Left renal pelvis (tissue), 4 donors: ENCODE measurements around the gene SAP30L. TPM values are rescaled to one million over a fixed set of nuclear protein-coding genes. Genes with fewer than 3 reads are reported as not detected.

ENCODE experiments used
- DNase-seq, 4 donors: peaks; one replicate each; pipeline ENCODE4 v3.0.0-alpha.2; 2013; ENCODE audit warnings: low read depth in 4 of 4, low spot score in 3 of 4
- polyA plus RNA-seq, 4 donors: library from polyadenylated mRNA; unstranded; fragments of 120-200 nt; gene quantifications; one replicate each; pipeline ENCODE4 v1.2.1, GENCODE V29; 2013; ENCODE audit not compliant: insufficient read length in 4 of 4

SAP30L gene, protein sequence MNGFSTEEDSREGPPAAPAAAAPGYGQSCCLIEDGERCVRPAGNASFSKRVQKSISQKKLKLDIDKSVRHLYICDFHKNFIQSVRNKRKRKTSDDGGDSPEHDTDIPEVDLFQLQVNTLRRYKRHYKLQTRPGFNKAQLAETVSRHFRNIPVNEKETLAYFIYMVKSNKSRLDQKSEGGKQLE
- polyA plus RNA-seq, result 10 to 100 TPM; 46.0 to 57.4 (median 53.2) TPM

DNA sequence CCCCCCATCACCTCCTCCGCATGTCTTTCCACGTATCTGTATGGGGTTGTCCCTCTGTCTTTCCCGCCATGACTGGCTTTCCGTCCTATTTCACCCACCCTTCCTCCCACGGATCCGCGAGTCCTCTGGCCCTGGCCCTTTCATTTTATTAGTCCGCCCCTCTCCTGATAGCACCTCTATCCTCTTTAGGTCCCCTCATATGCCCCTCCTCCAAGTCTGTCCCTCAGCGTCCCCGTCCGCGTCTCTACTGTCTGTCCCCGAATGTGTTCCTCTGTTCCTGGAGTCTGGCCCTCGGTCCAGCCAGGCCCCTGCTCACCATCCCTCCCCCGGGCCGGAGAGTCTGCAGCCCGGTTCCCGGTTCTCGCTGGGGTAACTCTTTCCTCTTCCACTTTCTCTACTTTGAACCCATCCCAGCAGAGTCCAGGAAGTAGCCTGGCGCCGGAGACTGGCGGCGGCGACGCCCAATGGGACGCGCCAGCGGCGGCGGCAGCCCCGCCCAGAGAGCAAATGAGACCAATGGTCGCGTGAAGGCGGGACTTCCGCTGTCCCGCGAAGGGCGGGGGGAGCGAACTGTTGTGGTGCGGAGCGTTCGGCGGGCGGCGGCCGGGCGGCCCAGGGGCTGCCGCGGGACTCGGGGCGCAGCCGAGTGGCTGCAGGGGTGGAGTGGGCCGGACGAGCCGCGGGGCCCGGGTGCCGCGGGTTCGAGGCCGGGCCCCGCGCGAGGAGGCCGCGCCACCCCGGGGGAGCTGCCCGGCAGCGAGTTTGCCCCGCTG lies at the start of gene SAP30L:
SAP30L (plus strand) TSS at position 576 of the 773 bp plus-strand sequence. CDS start 608 bp downstream, outside the sequence.
- DNase-seq, result peak; percentile 83 to 87 (median 85)

DNA sequence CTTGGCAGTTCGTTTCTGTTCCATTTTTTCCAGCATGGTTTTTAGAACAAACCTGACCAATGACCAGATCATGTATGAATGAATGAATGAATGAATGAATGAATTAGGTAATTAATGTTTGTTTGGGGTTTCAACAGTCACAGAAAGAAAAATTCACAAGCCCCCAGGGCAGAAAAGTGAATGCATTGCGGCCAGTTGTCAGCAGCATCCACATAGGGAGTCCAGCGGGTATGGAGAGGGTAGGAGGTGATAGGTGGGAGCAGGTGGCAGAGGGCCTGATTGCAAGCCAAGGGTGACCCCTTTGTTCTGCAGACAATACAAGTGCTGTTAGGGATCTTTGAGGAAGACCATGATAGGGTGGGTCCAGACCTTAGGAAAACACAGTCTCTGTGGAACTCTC lies 49.7 kb upstream of the SAP30L start:
- no peak for DNase-seq

DNA sequence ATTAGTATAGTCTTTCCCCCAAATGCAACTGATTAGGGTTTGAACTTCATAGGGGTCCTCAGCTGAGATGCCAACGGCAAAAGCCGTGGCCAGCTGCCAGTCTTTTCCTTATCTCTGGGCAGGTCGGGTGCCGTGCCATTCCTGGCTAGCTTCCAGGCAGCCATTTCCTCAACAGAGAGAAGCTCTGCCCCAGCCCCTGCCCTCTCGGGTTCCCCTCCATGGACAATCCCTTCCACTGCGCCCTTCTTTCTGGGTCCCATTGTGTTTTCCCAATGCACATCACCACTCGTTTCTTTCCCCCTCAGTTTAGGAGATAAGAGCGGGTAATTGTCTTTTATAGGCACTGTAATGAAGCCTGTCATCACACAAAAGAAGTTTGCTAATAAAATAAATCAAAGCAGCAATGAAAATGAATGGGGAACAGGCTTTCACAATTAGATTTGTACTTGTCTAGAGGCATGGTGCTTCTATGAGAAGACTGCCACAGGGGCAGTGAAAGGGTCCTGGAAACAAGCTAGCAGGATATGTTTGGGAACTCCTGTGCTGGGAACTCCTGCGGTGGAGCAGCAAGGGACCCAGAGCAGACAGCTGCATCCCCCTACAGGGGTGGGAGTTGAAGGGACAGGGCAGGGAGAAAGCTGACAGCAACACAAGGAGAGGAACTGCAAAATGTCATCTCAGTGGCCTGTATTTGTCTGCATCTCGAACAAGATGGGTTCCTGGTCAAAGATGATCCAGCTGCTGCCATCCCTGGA lies 48.0 kb upstream of the SAP30L start:
- no peak for DNase-seq

DNA sequence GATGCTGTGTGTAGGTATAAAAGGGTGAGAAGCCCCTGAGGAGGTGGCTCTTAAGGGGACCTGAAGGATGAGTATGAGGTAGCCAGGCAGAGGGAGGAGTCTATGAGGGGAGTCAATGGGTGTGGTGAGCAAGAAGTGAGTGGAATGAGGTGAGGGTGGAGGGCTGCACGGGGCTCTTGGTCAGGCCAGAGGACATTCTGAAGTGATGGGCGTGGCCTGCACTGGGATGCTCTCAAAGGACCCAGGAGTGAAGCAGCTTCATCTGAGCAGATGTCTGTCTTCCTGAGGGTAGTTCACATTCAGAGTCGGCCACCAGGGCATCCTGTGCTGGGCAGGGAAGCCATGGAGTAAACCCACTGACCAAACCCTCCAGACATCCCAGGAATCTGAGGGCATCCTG lies 45.1 kb upstream of the SAP30L start:
- no peak for DNase-seq

DNA sequence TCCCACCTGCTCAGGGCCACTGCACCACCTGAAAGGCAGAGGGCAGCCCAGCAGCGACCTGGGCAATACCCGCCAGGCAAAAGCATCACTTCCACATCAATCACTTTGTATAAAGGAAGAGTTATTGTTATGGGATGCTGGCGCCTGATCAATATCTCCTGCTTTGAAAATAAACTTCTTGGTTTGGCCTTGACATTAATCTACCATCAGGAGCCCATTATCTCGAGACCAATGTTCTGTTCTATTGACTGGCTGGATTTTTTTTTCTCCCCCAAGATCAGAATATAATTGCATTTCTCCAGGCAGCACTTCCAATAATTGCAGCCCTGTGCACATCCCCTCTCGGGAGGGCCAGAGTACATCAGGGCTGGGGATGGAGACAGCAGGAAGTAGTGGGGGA lies 44.4 kb upstream of the SAP30L start:
- no peak for DNase-seq

DNA sequence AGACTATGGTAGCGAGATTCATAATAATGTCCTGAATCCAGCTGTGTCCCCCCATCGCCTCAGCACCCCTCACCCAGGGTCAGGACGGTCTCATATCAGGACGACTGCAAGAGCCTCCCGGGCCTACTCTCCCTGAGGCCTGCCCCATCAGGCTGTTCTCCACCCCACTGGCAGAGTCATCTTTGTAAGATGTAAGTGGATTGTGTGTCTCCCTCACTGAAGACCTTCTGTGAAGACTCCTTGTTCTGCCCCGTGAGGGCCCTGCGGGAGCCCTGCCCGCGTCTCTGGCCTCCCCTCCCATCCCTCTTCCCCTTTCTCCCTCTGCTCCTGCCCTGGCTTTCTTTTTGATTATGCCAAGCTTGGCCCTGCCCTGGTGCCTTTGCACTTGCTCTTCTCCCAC lies 43.9 kb upstream of the SAP30L start:
- DNase-seq, result no peak

DNA sequence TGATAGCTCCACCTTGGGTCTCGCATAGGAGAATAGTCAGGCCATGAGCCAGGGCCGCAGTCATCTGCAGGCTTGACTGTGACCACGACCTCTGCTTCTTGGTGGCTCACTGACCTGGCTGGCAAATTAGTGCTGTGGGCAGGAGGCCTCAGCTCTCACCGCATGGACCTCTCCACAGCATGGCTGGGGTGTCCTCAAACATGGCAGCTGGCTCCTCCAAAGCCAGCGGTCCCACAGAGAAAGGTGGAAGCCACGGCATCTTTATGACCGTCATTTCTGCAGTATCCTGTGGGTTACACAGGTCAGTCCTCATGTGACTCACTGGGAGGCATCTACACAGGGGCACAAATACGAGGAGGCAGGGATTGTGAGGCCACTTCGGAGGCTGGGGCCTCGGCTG lies 43.2 kb upstream of the SAP30L start:
- DNase-seq, result no peak

DNA sequence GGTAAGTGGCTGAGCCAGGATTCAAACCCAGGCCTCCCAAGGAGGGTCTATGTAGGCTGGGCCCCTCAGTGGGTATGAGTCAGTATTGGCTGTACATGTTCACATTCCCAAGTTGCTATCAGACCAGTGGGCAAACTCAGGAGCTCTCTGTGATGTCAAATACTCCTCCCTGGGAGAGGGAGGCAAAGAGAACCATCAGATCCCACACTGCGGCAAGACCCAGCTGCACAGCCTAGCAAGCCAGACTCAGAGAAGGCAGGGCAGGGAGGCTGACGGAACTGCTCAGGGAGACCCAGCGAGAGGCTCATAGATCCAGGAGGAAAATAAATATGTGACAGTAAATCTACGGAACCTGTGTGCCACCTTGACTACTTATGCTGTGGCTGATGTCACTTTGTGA lies 42.6 kb upstream of the SAP30L start:
- no peak for DNase-seq

DNA sequence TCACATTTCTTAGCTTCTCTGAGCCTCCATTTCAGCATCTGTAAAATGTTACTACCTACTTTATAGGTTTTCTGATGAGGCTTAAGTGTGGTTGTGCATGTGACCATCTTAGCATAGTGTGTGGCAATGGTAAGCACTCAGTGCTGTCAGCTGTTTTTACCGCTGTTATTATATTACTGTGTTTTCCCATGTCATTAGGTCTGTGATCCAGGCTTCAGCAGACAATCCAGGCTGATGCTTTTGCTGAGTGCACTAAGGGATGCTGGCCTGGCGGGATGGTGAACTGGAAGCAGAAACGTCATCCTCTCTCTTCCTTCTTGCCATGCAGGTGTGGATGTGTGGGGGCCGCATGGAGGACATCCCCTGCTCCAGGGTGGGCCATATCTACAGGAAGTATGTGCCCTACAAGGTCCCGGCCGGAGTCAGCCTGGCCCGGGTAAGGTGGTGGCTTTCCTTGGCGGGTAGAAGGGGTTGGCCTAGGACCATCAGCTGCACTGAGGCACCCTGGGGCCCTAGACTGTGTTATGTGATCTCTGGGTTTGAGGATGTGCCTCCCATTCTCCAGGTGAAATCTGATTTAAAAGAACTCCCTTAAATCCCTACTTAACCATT lies 41.9 kb upstream of the SAP30L start:
- no peak for DNase-seq

DNA sequence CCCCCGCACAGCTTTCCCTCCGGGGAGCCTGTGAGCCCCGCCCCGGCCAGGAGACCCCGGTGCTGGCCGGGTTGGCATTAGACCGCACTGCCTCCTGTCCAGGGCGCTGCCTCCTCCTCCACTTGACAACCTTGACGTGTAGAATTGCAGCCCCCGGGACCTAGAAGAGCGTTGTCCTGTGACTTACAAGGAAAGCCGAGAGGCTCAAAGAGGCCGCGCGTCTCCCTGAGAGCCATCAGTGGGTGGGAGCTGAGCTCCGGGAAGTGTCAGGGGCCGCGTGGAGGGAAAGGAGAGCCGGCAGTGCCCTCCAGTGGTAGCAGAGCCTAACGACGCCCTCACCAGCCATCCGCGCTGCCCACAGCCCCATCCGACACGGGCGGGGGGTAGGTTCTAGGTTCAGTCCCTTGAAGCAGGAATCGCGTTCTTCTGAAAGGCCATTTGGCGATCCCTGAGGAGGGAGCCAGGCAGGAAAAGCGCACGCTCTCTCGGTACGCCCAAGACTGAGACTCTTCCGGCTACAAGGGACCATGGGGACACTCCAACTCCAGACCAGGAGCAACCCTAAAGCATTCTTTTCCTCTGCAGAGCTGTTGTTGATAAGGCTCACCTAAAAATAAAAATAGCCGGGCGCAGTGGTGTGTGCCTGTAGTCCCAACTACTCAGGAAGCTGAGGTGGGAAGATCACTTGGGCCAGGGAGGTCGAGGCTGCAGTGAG lies 40.6 kb upstream of the SAP30L start:
- DNase-seq, result peak; percentile 54 to 64 (median 56)

DNA sequence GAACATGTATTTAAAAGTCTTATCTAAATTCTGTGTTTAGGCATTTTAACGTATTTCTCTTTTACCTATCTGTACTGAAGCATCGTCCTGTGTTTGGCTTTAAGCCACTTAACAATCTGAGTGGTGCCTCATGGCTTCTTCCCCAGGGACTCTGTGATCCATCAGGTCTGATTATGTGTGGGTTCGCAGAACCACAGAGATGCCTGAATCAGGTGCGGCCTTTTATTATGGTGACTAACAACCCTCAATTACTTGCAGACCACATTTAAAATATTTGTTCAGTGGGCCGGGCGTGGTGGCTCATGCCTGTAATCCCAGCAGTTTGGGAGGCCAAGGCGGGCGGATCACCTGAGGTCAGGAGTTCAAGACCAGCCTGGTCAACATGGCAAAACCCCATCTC lies 39.6 kb upstream of the SAP30L start:
- no peak for DNase-seq

DNA sequence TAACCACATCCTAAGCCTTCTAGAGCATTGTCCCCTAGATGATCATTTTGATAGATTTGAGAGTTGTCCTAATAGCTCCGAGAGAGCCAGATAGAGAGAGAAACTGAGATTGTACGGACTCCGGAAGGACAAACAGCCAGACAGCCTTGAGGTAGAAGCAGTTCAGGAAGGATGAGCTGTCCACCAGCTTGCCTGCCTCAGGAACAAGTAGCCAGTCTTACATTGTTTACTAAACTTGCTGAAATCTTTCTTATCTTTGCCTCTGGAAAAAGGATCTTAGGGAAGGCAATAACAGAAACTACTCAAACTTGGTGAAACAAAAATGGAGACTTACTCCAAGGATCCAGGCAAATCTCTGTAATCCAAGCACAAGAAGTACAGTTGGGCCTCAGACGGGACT lies 39.0 kb upstream of the SAP30L start:
- no peak for DNase-seq

DNA sequence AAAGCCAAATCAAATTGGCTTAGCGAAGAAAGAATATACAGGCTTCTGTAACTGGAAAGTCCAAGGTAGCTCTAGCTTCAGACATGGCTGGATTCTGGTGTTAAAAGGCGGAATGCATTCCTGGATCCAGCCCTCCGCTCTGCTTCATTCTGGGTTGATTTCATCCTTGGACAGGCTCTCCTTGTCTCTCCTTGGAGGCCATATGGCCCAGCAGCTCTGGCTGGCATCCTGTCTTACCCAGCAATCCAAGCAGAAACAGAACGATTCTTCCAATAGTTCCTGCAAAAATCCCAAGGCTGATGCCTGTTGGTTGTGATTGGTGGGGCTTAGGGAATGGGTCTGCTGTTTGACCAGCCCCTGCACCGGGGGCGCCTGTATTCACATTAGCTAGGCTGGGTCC lies 37.0 kb upstream of the SAP30L start:
- no peak for DNase-seq

DNA sequence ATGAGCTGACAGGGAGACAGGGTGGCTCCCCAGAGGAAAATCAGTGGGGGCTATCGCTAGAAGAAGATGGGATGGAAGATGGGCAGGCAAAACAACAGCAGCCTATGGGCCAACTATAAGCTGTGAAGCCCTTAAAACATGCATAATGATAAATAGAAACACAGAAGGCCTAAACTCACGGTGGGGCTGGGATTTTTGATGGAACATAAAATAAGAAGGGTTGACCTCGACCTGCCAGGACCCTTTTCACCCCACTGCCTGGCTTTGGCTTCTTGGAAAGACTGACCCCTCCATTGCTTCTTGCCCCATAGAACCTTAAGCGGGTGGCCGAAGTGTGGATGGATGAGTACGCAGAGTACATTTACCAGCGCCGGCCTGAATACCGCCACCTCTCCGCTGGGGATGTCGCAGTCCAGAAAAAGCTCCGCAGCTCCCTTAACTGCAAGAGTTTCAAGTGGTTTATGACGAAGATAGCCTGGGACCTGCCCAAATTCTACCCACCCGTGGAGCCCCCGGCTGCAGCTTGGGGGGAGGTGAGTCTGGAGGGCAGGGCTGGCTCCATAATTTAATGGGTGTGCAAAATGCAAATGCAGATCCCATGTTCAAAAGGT lies 36.5 kb upstream of the SAP30L start:
- no peak for DNase-seq

DNA sequence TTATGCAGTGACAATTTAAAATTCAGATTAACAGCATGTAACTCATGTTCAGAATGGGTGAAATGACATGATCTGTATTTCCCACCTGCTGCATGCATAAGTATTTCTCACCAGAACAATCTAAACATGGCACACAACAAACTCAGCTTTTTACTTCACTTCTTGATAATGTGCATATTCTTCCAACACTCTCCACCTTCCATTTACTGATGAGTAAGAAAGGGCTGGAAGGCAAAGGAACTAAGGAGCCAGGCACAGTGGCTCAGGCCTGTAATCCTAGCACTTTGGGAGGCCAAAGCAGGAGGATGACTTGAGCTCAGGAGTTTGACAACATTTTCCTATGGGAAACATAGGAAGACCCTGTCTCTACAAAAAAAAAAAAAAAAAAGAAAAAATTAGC lies 35.8 kb upstream of the SAP30L start:
- DNase-seq, result no peak

DNA sequence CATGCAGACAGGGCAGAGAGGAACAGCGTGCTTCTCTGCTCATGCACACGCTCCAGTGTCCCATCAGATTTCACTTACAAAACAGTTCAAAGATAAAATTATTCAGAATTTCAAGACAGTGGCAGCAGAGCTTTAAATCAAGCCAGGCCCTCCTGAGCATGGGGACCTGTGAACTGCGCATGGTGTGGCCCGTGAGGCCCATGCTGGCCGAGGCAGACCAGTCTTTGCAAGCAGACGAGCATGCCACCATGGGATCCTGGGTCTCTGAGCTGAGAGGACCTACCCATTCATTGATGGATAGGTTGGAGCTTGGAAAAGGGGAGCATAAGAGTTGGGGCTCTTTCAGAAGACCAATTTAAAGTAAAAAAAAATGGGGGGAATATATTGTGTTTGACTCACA lies 35.0 kb upstream of the SAP30L start:
- no peak for DNase-seq

DNA sequence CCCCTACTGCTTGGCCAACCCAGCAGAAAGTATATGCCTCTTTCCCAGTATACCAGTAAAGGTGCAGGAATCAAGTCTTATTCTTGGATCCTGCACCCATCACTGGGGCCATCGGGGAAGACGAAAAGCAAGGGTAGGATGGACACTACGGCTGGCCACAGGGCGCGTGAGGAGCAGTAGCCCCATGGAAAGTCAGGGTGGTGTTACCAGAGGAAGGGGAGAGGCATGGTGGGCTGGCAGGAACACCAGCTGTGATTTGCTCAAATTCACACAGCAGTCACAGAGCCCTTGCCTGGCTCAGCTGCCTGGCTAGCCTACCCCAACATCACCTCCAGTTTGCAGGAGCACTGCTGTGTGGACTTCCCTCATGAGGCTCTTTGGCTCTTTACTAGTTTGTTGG lies 34.5 kb upstream of the SAP30L start:
- no peak for DNase-seq

DNA sequence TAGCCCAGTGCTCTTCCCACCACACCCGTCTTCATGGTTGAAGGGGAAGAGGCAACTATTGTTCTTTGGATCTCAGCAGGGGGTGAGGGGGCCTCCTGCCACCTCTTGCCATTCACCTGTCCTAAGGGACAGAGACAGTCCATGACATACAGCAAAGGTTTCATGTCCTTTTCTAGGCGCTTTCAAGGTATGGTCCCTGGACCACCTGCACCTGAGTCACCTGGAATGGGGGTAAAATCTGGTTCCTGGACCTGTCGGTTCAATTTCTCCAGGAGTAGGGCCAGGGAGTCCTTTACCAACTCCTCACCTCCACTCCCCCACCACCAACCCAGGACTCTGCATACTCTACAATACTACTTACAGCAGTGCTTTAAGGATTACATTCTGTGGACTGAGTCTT lies 33.5 kb upstream of the SAP30L start:
- no peak for DNase-seq

DNA sequence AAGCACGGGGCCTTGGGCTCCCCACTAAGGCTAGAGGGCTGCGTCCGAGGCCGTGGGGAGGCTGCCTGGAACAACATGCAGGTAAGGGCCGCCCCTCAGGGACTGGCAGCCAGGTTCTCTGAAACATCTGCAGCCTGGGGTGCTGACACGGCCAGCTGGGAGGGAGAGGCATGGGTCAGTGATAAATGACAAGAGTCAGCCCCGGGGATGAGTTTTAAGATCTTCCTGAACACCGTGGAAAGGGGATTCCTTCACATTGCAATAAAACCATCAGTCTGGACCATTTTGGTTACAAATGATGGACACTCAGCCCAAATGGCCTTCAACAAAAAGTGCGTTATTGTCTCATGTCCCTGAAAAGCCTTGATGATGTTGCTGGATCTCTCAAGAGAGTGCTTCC lies 32.9 kb upstream of the SAP30L start:
- DNase-seq, result no peak

DNA sequence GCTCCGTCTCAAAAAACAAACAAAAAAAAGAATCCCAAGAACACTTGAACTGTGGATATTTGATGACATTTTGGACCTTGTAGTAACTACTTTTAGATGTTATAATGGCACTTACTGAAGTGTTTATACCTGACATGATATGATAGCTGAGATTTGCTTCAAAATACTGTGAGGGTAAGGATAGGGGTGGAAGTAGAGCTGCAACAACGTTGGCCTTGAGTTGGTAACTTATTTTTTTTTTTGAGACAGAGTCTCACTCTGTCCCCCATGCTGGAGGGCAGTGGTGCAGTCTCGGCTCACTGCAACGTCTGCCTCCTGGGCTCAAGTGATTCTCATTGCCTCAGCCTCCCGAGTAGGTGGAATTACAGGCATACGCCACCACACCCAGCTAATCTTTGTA lies 30.7 kb upstream of the SAP30L start:
- no peak for DNase-seq
